ENCODE data around the gene RALB.
"Not testable (repeated sequence)": the region's sequence is repeated elsewhere in the genome, so short reads cannot be mapped to it uniquely, and the experiment has no call there.

RALB gene

GRCh38 chr2:120319123-120319522 lies 66.5 kb downstream of the RALB start:
- no peak for DNase-seq (ENCODE audit: extremely low read depth, low read depth)
- TF ChIP-seq CTCF (IDR thresholded peaks at IDR 0.05; ENCODE audit: low read depth, low read length) = no peak

GRCh38 chr2:120319686-120320317 lies 67.2 kb downstream of the RALB start:
- no peak for TF ChIP-seq CTCF (IDR thresholded peaks at IDR 0.05; ENCODE audit: low read depth, low read length)
- no peak for DNase-seq (ENCODE audit: extremely low read depth, low read depth)

- no peak for TF ChIP-seq CTCF (IDR thresholded peaks at IDR 0.05; ENCODE audit: low read depth, low read length)
- no peak for DNase-seq (ENCODE audit: extremely low read depth, low read depth)
These were observed 67.7 kb downstream of the RALB start for GRCh38 chr2:120320318-120320851.

DNA sequence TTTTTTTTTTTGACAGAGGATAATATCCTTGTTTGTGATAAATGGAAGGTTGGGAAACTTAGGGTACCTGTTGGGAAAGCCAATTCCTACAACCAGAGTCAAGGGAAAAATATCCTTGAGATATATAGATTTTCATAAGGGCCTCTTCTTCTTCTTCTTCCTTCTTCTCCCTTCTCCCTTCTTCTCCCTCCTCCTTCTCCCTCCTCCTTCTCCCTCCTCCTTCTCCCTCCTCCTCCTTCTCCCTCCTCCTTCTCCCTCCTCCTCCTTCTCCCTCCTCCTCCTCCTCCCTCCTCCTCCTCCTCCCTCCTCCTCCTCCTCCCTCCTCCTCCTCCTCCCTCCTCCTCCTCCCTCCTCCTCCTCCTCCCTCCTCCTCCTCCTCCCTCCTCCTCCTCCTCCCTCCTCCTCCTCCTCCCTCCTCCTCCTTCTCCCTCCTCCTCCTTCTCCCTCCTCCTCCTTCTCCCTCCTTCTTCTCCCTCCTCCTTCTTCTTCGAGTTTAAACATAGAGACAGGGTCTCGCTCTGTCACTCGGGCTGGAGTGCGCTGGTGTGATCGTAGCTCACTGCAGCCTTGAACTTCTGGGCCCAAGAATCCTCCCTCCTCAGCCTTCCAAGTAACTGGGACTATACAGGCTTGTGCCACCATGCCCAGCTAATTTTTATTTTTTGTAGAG lies 68.4 kb downstream of the RALB start:
- DNase-seq (ENCODE audit: extremely low read depth, low read depth) = not testable (repeated sequence)

GRCh38 chr2:120321721-120322284 lies 69.2 kb downstream of the RALB start:
- DNase-seq (ENCODE audit: extremely low read depth, low read depth) = no peak
- TF ChIP-seq CTCF (IDR thresholded peaks at IDR 0.05; ENCODE audit: low read depth, low read length) = no peak

DNA sequence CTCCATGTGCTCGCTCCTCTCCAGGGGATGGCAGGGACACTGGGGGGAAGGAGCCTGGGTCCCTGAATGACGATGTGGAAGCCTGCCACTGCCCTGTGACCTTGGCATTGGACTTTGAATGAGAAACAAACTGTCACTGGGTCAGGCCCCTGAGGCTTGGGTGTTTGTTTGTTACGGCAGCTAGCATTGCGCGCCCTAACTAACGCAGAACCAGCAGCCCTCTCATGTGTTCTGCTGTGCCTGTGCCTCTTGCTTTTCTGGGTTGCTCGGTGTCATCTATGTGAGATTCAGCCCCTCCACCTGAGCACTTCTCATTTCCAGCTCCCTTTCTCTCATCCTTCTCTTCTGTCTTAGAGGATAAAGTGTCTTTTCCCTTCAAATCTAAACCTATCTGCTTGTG lies 69.7 kb downstream of the RALB start:
- TF ChIP-seq CTCF (IDR thresholded peaks at IDR 0.05; ENCODE audit: low read depth, low read length) = no peak
- DNase-seq (ENCODE audit: extremely low read depth, low read depth) = no peak

DNA sequence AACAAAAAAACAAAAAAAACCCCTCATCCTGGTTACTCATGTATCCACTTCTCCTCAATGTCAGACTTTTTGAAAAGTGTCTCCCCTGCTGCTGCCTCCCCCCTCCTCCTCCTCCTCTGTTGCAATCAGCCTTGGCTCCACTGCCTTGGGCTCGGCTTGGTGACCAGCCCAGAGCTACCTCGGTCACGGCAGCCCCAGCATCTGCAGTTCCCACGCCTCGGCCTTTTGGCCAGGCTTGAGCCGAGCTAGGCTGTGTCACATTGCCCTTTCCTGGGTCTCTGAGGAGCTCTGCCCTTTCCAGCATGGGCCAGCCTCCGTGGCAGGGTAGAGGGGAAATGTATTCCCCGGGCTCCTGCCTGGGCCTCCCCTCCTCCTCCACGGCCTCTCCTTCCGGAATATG lies 70.6 kb downstream of the RALB start:
- TF ChIP-seq CTCF (IDR thresholded peaks at IDR 0.05; ENCODE audit: low read depth, low read length) = no peak
- DNase-seq (ENCODE audit: extremely low read depth, low read depth) = peak; percentile 44
